GM19238 (cell line): Measurements from ENCODE around the gene SRC.

ENCODE experiments used
- DNase-seq: peaks from one replicate; pipeline ENCODE4 v3.0.0; 2011; ENCODE audit warnings: low spot score; ENCODE audit not compliant: insufficient read length

Gene SRC

DNA sequence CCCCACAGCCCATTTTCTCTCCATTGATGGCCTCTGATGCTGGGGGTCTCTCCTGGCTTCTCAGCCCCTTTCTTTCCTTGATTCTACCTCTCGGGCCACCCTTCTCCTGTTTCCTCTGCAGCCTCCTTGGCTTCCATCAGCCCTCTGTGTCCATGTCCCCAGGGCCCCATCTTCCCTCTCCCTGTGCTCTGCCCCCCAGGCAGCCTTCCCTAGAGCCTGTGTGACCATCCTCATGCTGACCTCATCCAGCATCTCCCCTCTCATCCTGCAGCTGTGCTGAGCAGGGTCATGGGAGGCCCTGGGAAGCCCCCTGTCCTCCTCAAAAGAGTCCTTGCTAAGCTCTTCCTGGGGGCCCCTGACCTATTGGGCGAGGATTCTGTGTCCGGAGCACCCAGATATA is 101.7 kb downstream of the SRC start:
- DNase-seq = no peak

DNA sequence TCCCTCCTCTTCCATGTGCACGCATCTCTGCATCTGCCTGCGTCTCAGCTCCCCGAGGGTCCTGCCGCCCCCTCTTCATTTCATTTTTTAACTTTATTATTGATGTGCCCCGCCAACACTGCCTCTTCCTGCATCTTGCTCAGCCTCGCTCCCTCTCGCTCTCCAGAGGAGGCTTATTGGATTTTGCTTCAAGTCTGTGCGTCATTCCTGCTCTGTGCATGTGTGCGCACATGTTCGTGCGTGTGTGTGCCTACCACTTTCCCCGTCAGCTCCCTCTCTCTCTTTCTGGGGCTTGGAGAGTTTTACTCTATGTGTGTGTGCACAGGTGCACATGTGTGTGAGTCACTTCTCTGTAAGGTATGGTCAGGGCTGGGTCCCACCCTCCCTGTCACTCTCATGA is 103.3 kb downstream of the SRC start:
- no peak for DNase-seq

DNA sequence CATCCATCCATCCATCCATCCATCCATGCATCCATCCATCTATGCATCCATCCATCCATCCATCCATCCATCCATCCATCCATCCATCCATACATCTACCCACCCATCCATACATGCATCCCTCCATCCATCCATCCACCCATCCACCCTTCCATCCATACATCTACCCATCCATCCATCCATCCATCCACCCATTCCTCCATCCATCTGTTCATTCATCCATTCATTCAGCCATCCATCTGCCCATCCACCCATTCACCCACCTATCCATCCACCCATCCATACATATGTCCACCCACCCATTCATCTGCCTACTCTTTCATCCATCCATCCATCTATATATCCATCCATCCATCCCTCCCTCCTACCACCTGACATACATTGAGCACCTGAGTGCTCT is 104.4 kb downstream of the SRC start:
- DNase-seq = no peak

DNA sequence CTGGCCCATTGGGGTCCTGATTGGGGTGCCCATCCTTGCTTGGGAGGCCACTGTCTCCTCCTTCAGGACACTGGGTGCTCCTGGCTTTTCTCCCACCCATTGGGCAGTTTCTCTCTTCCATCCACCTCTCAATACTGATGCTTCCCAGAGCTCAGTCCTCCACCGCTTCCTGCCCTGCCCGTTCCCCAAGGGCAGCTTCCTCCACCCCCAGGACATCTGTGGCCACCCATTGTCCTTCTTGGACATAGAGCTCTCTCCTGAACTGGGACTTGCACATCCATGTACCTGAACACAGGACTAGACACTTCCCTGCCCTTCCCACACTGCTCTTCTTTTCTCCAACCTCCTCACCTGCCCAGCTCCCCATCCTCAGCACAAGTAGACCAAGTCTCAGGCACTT is 105.7 kb downstream of the SRC start:
- no peak for DNase-seq

DNA sequence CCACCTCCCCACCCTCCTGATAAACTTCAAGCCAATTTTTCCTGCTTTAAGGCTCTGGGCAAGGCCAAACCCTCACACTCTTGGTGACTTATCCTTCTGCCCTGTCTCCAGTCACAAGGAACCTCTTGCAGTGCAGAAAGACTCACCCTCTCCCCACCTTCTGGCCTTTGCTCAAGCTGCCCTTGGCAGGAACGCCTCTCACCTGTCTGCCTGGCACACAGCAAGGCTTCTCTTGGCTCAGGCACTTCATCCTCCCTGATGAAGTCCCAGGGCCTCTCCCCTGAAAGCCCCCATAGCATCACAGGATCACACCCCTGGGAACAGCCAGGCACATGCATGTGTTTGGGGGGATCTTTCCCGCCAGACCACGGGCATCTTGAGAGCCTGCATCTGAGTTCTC is 106.3 kb downstream of the SRC start:
- DNase-seq = no peak

DNA sequence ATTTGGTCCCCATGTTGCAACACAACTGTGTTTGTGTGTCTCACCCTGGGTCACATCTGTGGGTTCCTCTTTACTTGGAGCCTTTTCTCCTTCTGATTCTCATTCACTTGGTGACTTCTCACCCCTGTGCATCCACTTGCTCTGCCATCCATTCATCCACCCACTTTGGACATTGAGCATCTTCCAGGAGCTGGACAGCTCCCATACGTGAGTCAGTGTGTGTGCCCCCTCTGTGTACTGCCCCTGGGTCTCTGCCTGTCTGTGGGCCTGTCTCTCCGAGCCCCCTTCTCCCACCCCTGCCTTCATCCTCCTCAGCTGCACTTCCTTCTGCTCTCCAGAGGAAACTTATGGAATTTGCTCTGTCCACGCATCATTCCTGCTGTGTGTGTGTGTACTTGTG is 107.3 kb downstream of the SRC start:
- DNase-seq = no peak

DNA sequence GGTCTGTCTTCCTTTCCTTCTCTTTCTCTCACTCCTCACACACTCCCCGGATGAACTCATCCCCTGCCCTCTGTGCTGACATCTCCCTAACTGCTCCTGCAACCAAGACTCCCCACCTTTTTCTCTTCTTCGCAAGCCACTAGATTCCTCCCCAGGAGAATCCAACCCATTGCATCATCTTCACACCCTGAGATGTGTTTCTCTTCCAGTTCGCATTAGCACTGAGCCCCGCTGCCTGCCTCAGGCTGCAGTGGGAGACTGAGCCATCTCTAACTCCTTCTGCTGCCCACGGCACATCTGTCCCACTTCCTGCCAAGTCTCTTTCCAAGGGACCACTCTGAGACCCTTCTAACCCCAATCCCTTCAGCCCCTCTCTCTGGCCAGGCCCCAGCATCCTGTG is 107.9 kb downstream of the SRC start:
- no peak for DNase-seq

DNA sequence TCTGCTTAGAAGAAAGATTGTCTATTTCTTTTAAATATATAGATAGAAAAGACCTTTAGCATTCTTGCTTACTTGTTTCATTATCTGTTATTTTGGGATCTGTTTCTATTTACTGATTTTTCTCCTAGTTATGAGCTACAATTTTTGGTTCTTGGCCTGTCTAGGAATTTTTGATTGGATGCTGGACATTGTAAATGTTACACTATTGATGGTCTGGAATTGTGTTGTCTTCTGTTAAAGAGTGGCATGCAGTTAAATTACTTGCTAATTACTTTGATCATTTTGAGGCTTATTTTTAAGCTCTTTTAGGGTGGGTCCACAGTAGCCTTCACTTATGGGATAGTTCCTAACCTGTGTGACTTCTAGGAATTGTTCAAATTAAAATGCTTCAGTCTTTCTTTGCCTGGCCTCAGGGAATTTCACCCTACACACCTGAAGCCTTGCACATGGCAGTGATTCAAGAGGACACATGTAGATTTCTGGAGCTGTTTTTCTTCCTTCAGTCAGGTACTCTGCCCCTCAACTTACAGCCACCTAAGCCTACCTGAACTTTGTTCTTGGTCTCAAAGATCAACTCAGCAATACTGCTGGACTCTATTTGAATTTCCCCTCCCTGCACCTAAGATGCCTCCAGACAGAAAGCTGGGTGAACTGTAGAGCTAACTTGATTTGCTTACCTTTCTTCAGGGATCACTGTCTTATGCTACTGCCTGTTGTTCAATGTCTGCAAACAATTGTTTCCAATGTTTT is 108.9 kb downstream of the SRC start:
- no peak for DNase-seq
